GM19238 (cell line): ENCODE measurements around the gene SH3RF3.

Source experiments
- DNase-seq: peaks from one replicate; pipeline ENCODE4 v3.0.0; 2011; ENCODE audit warnings: low spot score; ENCODE audit not compliant: insufficient read length

SH3RF3 gene

GRCh38 chr2:109516445-109517117, 387.6 kb downstream of the SH3RF3 start:
- DNase-seq = no peak

DNA sequence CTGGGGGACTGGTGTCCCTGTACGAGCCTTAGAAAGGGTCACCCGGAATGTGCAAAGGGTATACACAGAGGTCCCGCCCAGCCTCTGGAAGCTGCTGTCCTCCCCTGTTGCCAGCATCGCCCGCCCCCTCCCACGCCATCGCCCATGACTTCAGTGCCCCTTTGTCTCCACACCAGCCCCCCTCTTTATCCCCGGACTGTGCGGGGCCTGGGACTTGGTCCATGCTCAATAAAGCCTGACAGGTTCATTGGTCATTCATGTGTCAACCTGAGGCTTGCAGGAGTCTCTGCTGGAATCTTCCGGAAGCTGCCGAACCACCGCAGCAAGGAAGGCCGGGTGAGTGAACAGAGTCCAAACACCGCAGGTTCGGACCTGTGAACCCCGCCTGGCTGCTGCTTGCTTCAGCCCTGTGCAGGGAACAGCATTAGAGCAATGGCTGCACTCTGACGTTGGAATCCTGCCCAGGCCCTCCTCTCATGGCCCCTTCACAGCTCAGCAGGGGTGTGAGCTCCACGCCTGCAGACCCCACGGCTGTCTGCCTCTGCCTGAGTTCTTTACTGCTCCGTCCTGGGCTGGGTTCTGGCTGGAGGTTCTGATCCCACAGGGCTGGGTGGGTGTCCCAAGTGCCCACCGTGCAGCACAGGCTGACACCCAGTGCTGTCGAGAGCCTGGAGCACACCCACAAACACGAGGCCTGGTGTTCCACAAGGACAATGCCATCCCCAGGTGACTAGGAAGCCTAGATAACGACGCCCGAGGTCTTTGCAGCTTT, 388.3 kb downstream of the SH3RF3 start:
- no peak for DNase-seq

DNA sequence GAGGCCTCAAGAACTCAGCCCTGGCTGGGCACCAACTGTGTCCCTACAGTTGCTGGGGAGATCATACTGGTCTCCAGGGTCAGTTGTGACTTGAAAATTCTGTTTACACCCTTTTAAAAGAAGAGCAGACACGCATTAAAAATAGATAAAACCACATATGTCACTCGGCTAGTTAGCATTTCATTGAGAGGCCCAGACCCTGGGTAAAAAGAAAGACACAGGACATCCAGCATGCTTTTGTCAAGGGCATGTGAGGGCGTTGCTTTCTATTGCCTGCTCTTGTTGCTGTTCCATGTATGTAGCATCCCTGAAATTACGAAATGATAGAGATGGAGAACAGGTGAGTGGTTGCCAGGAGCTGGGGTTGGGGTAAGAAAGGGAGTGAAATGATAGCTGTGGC, 390.5 kb downstream of the SH3RF3 start:
- no peak for DNase-seq

GRCh38 chr2:109521233-109522062, 392.4 kb downstream of the SH3RF3 start:
- no peak for DNase-seq

DNA sequence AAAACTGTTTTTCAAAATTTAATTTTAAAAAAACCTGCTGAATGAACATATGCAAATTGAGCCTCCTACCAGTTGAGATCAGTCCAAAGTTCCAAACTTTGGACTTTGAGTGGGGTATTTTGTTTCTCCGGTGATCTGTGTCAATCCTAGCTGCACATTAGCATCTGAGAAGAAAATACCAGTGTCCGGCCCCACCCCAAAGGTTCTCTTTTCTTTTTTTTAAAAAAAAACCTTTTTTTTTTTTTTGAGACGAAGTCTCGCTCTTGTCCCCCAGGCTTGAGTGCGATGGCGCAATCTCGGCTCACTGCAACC, 393.0 kb downstream of the SH3RF3 start:
- DNase-seq = no peak

DNA sequence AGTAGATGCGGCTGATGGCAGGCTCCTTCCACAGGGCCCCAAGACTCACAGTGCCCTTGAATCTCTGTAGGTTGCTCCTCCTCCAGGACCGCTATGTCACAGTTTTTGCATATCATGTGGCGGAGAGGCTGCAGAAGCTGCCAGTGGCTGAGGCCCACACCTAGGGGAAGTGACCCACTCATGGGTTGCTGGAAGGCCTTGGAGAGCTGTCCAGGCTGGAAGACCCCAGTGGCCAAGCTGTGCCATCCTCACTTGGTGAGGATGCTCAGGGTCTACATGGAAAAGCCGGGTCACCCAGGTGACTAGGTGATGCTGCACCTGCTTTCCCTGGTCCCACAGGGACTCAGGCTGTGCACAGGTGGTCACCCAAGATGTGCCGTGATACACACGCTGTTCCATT, 394.1 kb downstream of the SH3RF3 start:
- DNase-seq = no peak

DNA sequence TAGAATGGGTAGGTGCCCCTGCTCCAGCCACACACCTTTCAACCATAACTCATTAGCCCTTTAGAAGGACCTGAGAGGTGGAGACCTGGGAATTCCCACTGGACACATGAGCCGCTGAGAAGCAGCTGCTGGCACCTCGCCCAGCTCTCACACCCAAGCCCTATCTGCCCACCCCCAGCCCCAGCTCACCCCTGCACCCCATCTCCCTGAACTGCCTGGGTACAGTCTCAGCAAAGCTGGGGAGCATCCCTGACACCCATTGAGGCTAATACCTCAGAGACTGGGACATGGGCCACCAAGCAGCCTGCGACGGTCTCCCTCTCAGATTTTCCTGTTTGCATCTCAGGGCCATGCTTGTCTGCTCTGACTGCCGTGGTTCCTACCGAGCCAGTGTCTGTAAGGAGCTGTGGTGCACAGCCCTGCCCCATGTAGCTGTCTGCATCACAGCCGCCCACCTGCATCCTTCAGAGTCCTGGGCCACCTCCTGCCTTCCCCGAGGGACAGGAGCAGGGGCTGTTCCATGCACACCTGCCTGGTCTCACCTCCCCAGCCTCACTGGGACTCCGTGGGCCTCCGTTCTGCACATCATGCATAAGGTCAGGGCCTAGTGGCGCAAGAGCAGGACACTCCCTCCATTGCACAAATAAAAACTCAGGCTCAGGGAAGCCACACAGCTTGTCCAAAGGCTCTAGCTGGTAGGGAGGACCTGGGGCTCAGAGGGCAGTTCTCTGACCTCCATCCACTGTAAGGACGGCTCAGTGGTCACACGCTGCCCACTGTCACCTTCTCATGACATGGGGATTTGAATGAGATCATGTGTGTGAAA, 394.7 kb downstream of the SH3RF3 start:
- no peak for DNase-seq

GRCh38 chr2:109525836-109526235, 396.8 kb downstream of the SH3RF3 start:
- DNase-seq = no peak

DNA sequence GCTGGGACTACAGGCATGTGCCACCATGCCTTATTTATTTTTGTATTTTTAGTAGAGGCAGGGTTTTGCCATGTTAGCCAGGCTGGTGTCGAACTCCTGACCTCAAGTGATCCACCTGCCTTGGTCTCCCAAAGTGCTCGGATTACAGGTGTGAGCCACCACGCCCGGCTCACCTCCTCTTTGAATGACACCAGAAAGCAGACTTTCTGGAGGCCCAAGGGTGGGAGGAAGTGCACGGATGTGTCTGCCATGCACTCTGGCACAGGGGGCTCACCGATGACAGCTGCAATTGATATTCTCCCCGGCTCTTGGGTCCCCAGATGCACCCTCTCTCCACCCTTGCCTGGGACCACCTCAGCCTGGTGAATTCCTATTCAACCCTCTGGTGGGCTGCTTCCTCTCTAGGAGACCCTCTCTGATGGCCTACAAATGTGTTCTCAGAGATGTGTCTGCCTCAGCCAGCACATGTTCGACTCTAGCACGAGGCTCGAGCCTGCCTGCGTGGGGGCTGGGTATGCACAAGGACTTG, 397.5 kb downstream of the SH3RF3 start:
- no peak for DNase-seq

DNA sequence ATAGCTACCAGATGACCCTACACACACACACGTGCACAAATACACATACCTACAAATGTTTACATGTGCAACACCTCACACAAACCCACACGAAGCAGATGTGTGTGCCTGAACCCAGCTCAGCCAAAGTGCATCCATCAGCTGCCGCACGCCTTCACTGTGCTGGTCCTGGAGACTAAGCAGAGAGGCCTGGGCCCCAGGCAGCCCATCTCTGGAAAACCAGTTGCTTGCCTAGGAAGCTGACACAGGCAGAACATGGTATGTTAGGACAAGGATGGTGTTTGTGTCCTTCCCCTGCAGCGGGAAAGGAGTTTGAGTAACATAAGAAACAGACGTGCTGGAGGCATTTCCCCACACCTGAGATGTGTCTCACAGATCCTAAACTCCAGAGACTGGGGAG, 398.1 kb downstream of the SH3RF3 start:
- no peak for DNase-seq

DNA sequence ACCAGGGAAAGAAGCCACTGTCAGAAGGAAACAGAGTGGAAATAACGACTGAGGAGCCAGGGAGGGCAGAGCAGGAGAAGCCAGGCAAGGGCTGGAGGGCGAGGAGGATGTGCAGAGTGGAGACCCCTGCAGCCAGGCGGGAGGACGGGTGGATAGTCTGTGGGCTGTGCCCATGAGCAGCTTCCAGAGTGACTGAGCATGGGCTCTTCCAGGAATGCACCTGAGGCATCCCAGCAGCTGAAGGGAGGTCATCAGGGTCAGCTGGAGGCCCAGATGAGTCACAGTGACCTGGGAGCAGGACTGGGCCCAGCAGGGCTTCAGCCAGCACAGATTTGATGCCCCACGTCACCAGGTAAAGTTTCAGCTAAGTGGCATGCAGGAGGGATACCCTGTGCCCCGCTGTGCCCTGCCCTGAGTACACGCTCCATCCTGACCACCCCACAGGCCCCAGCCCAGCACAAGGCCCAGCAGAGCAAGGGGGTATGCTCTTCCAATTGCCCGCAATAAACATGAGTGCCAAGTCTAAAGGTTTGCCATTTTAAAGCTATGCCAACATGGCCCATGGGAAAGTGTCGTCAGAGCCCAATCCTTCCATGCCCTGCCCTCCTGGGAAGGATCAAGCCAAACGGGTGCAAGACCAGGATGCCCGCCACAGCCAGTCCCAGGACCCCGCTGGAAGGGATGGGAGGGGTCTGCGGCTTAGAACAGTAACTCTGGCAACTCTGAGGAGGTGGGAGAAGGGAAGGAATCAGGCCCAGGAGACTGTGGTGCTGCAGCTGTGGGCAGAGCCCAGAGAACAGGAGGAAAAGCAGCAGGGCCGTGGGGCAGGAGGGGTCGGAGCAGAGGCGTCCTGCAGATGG, 399.1 kb downstream of the SH3RF3 start:
- no peak for DNase-seq

DNA sequence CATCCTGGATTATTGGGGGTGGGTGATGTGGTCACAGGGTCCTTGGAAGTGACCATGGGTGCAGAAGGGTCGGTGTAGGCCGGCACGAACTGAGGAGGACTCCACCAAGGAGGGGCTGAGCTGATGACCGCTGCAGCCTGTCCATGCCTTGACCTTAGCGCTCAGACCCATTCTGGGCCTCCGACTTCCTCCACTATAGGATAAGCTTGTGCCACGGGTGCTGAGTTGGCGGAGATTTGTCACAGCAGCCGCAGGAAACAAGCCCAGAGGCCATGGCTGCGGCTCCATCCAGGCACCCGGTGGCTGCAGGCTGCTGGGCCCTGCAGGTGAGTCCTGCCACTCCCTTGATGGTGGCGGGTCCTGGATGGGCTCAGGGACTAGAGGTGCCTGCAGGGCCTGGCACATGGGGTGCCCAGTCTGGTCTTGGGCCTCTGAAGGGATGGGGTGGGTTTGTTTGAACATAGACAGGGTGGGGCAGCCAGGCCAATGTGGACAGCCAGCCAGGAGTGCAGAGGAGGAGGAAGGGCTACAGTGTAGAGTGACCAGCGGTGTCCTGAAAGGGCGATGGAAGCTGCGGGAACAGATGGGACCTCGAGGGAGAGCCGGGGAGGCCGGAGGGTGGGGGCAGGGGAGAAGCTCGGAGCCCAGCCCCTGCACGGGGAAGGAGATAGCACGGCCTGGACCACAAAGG, 400.0 kb downstream of the SH3RF3 start:
- DNase-seq = no peak

DNA sequence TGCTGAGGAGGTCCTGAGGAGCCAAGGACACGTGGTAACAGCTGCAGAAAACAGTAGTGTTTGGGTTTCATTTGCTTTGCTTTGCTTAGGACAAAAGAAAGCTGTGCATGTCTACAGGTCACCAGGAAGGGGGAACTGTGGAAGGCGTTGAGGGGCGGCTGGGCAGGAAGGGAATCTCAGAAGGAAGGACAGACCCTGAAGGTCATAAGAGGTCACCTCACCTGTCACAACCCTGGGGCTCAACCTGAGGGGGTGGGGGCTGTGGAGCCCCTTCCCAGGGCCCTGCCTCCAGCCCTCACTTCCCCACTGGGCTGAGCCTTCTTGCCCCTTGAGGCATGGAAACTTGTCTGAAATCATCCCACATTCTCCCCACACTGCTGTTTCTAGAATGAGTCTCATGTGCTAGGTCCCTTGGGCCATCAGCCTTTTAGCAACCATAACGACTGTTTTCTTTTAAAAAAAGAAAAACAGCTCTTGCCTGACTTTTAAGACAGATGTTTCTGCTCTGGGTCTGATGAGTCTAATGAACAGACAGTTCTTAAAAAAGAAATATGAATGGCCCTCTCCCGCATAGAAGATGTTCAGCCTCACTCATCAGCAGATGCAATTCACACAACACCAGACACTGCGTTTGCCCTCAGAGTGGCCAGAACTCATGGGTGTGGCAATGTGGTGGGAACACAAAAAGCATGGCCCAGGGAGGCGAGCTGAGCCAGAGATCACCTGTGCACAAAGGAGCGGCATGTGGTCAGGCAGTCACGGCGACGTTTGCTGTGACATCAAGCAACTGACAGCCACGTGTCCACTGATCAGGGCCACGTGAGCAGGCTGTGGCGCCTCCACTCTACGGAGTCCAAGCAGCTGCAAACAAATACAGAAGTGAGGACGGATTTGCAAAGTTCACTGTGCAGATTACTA, 400.8 kb downstream of the SH3RF3 start:
- DNase-seq = no peak

DNA sequence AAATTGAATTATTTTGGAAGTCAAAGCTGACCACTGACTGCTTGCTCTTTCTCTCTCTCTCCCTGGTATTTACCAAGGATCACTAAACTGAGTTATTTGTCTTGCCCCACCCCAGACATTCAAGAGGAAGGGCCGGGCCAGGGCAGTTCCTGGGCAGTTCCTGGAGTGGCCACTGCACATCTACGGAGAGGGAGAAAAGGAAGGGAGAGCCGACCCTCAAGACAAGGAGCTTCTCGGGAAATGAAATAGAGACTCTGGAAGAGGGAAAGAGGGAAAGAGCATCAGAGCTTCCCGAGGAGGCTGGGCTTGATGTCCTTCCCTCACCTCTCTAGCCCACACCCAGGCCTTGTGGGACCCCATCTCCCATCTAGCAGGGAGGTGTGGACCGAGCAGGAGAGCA, 401.7 kb downstream of the SH3RF3 start:
- no peak for DNase-seq

DNA sequence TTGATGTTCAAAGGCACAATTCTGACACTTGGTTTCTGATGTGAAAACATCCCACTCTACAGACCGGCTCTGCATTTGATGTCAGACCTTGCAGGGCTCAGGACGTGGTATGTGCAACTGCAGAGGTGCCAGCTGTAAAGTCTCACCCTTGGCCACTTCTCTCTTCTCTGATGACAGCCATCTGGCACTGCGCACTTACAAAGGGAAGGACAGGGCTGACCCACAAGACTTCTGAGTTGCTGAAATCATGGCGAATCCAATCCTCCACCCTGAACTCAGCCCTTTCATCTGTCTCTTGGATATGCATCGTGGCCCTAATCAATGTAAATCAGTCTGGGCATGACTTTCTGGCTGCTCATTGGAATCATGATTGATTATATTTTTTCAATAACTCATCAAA, 402.2 kb downstream of the SH3RF3 start:
- DNase-seq = no peak

DNA sequence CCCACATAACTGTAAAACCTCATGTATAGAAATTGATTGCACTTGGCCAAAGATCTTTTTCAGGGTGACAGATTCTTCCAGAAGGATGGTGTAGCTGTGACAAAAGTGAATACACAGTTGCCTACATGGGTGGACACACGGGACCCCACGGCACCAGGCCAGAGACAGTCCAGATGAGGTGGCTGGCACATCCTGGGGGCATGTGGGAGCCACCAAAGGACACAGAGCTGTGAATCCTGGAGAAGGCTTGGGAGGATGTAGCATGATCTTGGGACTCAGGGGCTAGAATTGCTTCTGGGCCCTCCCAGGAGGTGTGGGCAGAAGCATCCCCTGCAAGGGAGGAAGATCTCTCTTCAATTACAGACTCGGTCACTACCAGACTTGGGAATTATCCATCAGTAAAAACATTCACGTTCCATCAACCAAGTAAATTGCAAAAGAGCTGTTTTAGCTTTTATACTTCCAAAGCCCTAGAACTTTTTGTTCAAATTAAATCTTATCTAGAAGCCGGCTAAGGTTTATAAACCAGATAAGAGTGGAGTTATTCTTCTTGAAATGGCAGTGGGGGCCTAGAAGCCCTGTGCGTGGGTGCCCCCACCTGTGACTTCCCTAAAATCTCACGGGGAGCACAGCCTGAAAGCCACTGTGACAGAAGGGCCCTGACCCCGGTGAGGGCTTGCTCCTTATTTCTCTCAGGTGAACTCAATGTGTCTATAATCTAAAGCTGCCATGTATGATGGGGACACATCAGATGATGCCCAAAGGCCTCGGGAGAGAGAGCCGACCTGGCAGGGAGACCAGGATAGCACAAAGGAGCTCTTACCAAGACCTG, 403.1 kb downstream of the SH3RF3 start:
- DNase-seq = no peak

GRCh38 chr2:109532728-109533076, 403.7 kb downstream of the SH3RF3 start:
- DNase-seq = no peak

DNA sequence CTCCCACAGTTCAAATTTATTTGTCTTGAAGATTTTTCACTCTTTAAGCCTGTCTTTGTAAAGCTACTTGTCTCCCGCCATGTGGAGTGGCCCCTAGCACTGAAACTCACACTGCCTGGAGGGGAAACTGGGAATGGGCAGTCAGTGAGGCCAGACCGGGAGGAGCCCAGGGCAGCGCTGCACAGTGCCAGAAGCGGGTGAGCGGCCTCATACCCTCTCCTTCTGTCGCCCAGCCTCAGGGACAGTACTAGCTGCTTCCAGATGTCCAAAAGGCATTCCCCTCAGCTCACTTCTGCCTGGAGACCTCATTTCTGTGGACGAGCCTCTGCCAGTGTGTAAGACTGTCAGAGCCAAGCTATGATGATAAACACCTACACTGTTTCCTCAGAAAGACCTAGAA, 404.8 kb downstream of the SH3RF3 start:
- no peak for DNase-seq
